Ovary (tissue), 3 donors: ENCODE results near the gene GLI3.

Source experiments
- POLR2A ChIP-seq: fragments of 450-650 bp; IDR thresholded peaks from one replicate; pipeline ENCODE4 v1.6.1; 2017; ENCODE audit warnings: antibody characterized with exemption, mild to moderate bottlenecking, moderate library complexity
- TF ChIP-seq, protein P1 (sequence below), 3 donors: fragments of 450-650 bp in 2 of 3; fragments of 200-600 bp in 1 of 3; IDR thresholded peaks; one replicate each; pipeline versions ENCODE4 v1.5.1 to v1.8.0; 2016 to 2022; ENCODE audit warnings: antibody characterized with exemption in 3 of 3, mild to moderate bottlenecking in 1 of 3
- donor health status: DM: no; HTN: no; CAD: no.

DNA sequence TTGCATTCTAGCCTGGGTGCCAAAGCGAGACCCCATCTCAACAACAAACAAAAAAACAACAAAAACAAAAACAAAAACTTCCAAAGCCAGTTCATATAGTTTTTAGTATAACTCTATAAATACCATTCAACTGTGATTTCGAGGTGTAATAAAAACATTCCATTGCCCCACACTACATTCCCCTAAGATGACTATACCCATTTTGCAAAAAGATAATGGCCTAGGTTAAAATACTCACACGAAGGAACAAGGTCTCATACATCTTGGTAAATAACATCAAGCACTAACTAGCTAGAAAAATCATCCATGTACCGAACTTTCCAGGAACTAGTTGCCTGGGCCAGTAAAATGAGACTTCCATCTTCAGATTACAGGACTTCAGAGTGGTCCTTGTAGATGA lies 55.4 kb downstream of the GLI3 start:
- TF ChIP-seq, protein P1, sequence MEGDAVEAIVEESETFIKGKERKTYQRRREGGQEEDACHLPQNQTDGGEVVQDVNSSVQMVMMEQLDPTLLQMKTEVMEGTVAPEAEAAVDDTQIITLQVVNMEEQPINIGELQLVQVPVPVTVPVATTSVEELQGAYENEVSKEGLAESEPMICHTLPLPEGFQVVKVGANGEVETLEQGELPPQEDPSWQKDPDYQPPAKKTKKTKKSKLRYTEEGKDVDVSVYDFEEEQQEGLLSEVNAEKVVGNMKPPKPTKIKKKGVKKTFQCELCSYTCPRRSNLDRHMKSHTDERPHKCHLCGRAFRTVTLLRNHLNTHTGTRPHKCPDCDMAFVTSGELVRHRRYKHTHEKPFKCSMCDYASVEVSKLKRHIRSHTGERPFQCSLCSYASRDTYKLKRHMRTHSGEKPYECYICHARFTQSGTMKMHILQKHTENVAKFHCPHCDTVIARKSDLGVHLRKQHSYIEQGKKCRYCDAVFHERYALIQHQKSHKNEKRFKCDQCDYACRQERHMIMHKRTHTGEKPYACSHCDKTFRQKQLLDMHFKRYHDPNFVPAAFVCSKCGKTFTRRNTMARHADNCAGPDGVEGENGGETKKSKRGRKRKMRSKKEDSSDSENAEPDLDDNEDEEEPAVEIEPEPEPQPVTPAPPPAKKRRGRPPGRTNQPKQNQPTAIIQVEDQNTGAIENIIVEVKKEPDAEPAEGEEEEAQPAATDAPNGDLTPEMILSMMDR (IDR thresholded peaks at IDR 0.05): no peak
- TF ChIP-seq POLR2A: no peak
